ENCODE measurements around the gene NDUFS2. TPM values are rescaled to one million over a fixed set of nuclear protein-coding genes. Genes with fewer than 3 reads are reported as not detected.

NDUFS2 gene
- total and polyA plus RNA-seq, 2 donors (not counting 1 experiment from before 2014, with no cell fraction given), result 53.9 to 82.3 TPM

DNA sequence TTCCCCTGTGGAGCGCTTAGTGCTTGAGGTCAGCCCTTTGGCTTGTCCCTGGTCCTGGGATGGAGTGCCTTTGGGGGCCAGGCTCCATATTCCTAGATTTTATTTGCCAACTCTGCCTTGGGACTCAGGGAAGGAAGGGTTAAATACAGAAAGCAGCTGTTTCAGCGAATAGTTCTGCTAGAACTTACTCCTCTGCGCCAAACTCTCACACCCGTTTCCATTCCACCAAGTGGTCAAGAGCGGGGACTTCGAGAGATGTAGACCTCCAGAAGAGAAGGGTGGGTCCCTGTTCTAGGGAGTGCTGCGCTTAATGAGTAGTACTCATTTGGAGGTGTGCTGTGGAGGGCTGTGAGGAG, 23.0 kb downstream of the NDUFS2 start:
- H3K4me3 Mint-ChIP-seq, result peak overlapping the region; percentile 99
- H3K79me2 ChIP-seq (ENCODE audit: control insufficient read depth, insufficient read depth, low read length), result peaks cover 7% of the 10 kb centered on the region
- peak overlapping the region in 1 of 5 experiments; percentile 12 for H3K4me3 ChIP-seq (ENCODE audit: control extremely low read depth in 1 of 5, extremely low read depth in 1 of 5, insufficient read depth in 1 of 5, low read depth in 2 of 5, low read length in 4 of 5)
- H3K4me1 ChIP-seq (ENCODE audit: control insufficient read depth in 2 of 2, insufficient read depth in 2 of 2, low read length in 2 of 2), result peaks cover 22 to 29% of the 10 kb centered on the region in 2 donors
- peaks cover 0 to 34% (median 26%) of the 10 kb centered on the region in 4 experiments for H3K27me3 ChIP-seq (replicated peaks in 1 of 4; ENCODE audit: control extremely low read depth in 1 of 4, control insufficient read depth in 3 of 4, insufficient read depth in 4 of 4, low read length in 3 of 4)
- no peaks in the 10 kb centered on the region for H4K20me1 ChIP-seq (ENCODE audit: control insufficient read depth, insufficient read depth, low read length, poor library complexity, severe bottlenecking)
- intact Hi-C loops (cut with micrococcal nuclease), result loop anchor here (1.0 to 5.0 kb wide), 4 partner anchors 23 to 67 kb away; partner anchors contain the start of genes NDUFS2 and PPOX
- peak overlapping the region in 1 of 2 donors; percentile 35 for H3K27ac ChIP-seq (ENCODE audit: low read length in 2 of 2)
- H3K9me3 ChIP-seq (ENCODE audit: control extremely low read depth in 1 of 3, control insufficient read depth in 2 of 3, insufficient read depth in 1 of 3, low read length in 2 of 3), result no peaks in the 10 kb centered on the region
- H3K27me3 Mint-ChIP-seq, result peaks cover 31% of the 10 kb centered on the region
- no peaks in the 10 kb centered on the region for H3K9me3 Mint-ChIP-seq (ENCODE audit: insufficient read depth)
- no peak for TF ChIP-seq EZH2 (IDR thresholded peaks at IDR 0.05; ENCODE audit: borderline replicate concordance, insufficient read depth, low read depth, low read length, poor library complexity, severe bottlenecking)
- TF ChIP-seq, protein P1, sequence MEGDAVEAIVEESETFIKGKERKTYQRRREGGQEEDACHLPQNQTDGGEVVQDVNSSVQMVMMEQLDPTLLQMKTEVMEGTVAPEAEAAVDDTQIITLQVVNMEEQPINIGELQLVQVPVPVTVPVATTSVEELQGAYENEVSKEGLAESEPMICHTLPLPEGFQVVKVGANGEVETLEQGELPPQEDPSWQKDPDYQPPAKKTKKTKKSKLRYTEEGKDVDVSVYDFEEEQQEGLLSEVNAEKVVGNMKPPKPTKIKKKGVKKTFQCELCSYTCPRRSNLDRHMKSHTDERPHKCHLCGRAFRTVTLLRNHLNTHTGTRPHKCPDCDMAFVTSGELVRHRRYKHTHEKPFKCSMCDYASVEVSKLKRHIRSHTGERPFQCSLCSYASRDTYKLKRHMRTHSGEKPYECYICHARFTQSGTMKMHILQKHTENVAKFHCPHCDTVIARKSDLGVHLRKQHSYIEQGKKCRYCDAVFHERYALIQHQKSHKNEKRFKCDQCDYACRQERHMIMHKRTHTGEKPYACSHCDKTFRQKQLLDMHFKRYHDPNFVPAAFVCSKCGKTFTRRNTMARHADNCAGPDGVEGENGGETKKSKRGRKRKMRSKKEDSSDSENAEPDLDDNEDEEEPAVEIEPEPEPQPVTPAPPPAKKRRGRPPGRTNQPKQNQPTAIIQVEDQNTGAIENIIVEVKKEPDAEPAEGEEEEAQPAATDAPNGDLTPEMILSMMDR (IDR thresholded peaks at IDR 0.05), result no peak
- ChIA-PET CTCF (interaction anchor here (0.6 to 10.0 kb wide), 32 partner anchors 9 to 524 kb away, joined by 3 to 104 read pairs (median 6); partner anchors contain the start of genes ARHGAP30, CFAP126, FCER1G and KLHDC9), POLR2A (interaction anchor here (0.6 to 2.9 kb wide), 11 partner anchors 10 to 166 kb away, joined by 3 to 21 read pairs (median 5); partner anchors contain the start of genes B4GALT3, FCER1G, NDUFS2 and PPOX)
- peak overlapping the region; percentile 46 for H2AFZ ChIP-seq (ENCODE audit: insufficient read depth, low read depth, low read length, poor library complexity, severe bottlenecking)
- ATAC-seq (ENCODE audit: low read depth) (no peak), DNase-seq (no peak)
- peaks cover 31% of the 10 kb centered on the region for H3K4me1 Mint-ChIP-seq
- H3K36me3 ChIP-seq (replicated peaks in 1 of 2; ENCODE audit: control extremely low read depth in 1 of 2, control insufficient read depth in 1 of 2, extremely low read depth in 1 of 2, insufficient read depth in 2 of 2, low read length in 1 of 2), result peaks cover 1 to 17% of the 10 kb centered on the region in 2 experiments
- peak overlapping the region; percentile 90 for H3K27ac Mint-ChIP-seq
- 93% methylated on average over 3 of the region's 7 CpGs for WGBS (ENCODE audit: insufficient coverage)
- H3K4me2 ChIP-seq (replicated peaks; ENCODE audit: low read depth, low read length, poor library complexity, severe bottlenecking), result peak overlapping the region; percentile 84
- peak overlapping the region; percentile 2 for H3K9ac ChIP-seq (ENCODE audit: low read length)

Measured in B cell (primary cell).